ENCODE data around the gene MINDY4.

Gene MINDY4

DNA sequence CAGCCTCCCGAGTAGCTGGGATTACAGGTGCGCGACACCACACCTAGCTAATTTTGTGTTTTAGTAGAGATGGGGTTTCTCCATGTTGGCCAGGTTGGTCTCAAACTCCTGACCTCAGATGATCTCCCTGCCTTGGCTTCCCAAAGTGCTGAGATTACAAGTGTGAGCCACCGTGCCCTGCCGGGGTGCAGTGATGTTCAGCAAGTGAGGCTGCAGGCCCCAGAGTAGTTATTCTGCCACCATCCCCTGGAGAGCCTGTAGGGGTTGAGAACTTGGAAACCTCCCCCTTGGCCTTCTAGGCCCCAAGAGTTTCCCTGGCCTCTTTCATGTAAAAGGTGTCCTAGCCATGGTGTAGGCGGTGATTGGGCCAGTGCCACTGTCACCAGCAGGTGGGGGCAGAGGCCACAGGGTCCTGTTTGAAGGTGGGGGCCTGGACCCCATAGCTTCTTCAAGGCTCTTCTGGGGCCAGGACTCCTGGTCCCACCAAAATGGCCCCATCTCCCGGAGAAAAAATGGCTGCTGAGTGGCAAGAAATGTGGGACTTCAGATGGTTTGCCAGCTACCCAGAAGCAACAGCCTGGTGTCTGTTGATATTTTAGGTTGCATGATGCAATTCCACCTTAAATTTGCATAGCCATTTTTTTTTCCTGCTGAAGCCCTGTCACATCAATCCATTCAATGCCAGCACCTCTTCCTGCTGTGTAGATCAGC, 44.8 kb upstream of the MINDY4 start:
- H2BK12ac ChIP-seq (ENCODE audit: low read length): no peak overlapping the region
- no peak overlapping the region for H2BK15ac ChIP-seq (ENCODE audit: low read length)
- H4K91ac ChIP-seq (ENCODE audit: low read depth, low read length, poor library complexity): no peak overlapping the region
- H3K27me3 ChIP-seq (ENCODE audit: control insufficient read depth in 3 of 3, insufficient read depth in 3 of 3, low read depth in 1 of 3, low read length in 3 of 3): peaks cover 0 to 38% (median 0%) of the 10 kb centered on the region in 3 experiments
- no peaks in the 10 kb centered on the region for H3K79me1 ChIP-seq (ENCODE audit: low read depth, low read length)
- no peak for DNase-seq (ENCODE audit: low spot score)
- H3K4me1 ChIP-seq (ENCODE audit: control insufficient read depth in 2 of 2, insufficient read depth in 1 of 2, low read depth in 1 of 2, low read length in 2 of 2): peaks cover 0 to 3% of the 10 kb centered on the region in 2 donors
- no peak overlapping the region for H4K8ac ChIP-seq (ENCODE audit: low read depth, low read length)
- H3K9me3 ChIP-seq (replicated peaks in 1 of 2; ENCODE audit: control insufficient read depth in 2 of 2, insufficient read depth in 1 of 2, low read depth in 1 of 2, low read length in 2 of 2): no peaks in the 10 kb centered on the region
- H3K23ac ChIP-seq (ENCODE audit: low read depth, low read length, poor library complexity): no peak overlapping the region
- H2BK5ac ChIP-seq (ENCODE audit: low read length): no peak overlapping the region
- no peak overlapping the region for H3K27ac ChIP-seq (replicated peaks; ENCODE audit: low read length)
- H2BK120ac ChIP-seq (ENCODE audit: low read depth, low read length): no peak overlapping the region
- peaks cover 0 to 2% of the 10 kb centered on the region in 2 donors for H3K36me3 ChIP-seq (replicated peaks in 1 of 2; ENCODE audit: control insufficient read depth in 2 of 2, insufficient read depth in 2 of 2, low read length in 2 of 2)
- no peak overlapping the region for H3K14ac ChIP-seq (ENCODE audit: low read length)
- no peak overlapping the region for H3K18ac ChIP-seq (ENCODE audit: low read length)
- H3K4ac ChIP-seq (ENCODE audit: low read length): no peak overlapping the region
- H2AFZ ChIP-seq (ENCODE audit: low read length): no peak overlapping the region
- H3K4me3 ChIP-seq (ENCODE audit: low read length in 2 of 2): no peak overlapping the region
- WGBS, 2 donors (ENCODE audit: extremely low coverage in 2 of 2, insufficient read length in 2 of 2, insufficient replicate concordance in 1 of 2): no CpG with 5 or more reads among the region's 7 CpGs
- H3K4me2 ChIP-seq (ENCODE audit: insufficient read depth, low read length, poor library complexity, severe bottlenecking): no peak overlapping the region
- no peak overlapping the region for H2AK5ac ChIP-seq (ENCODE audit: low read depth, low read length)
- H3K9ac ChIP-seq (ENCODE audit: low read depth, low read length, poor library complexity): no peak overlapping the region

DNA sequence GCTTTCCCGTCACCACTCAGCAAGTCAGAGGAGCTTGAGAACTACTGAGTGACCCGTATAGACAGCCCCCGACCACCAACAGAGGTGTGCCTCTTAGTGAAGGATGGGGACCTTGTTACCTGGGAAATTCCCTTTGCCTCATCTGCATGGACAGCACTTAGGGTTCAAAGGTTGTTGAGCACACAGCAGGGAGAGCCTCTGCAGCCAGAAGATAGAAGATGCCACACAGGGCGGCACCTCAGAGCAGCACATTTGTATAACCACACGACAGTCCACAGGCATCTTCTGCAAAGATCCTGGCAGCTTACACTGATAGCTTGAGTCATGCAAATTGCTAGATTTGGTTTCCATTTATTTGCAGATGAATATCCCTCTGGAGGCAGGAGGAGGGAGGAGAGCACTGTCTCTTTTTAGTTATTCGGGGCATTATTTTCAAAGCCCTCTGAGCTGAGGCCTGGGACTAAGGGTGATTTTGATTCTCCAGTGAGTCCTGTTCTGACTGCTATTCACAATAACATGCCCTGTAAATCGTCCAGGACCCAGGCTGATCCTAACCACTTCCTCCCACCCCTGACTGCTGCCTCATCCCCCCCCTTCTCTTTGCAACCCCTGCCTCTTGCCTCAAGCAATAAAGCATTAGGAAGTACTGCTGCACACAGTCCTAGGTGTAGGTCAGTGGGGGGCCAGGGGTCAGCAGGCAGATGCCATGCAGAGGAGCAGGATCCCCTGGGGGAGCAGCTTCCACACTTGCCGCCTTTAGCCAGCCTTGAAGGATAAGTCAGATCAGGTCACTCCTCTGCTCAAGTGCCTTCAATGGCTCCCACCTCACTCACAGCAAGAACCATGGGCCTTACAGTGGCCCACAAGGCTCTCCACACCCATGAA, 43.9 kb upstream of the MINDY4 start:
- H3K9ac ChIP-seq (ENCODE audit: low read depth, low read length, poor library complexity): no peak overlapping the region
- no peak overlapping the region for H2BK12ac ChIP-seq (ENCODE audit: low read length)
- no peak overlapping the region for H2AK5ac ChIP-seq (ENCODE audit: low read depth, low read length)
- H3K4me1 ChIP-seq (ENCODE audit: control insufficient read depth in 2 of 2, insufficient read depth in 1 of 2, low read depth in 1 of 2, low read length in 2 of 2): peaks cover 0 to 3% of the 10 kb centered on the region in 2 donors
- H2BK15ac ChIP-seq (ENCODE audit: low read length): no peak overlapping the region
- no peak overlapping the region for H3K14ac ChIP-seq (ENCODE audit: low read length)
- H3K27ac ChIP-seq (replicated peaks; ENCODE audit: low read length): no peak overlapping the region
- no peak overlapping the region for H3K4me2 ChIP-seq (ENCODE audit: insufficient read depth, low read length, poor library complexity, severe bottlenecking)
- H3K4ac ChIP-seq (ENCODE audit: low read length): no peak overlapping the region
- H3K36me3 ChIP-seq (replicated peaks in 1 of 2; ENCODE audit: control insufficient read depth in 2 of 2, insufficient read depth in 2 of 2, low read length in 2 of 2): peaks cover 0 to 2% of the 10 kb centered on the region in 2 donors
- no peak overlapping the region for H4K91ac ChIP-seq (ENCODE audit: low read depth, low read length, poor library complexity)
- H3K18ac ChIP-seq (ENCODE audit: low read length): peak overlapping the region; percentile 30
- no CpG with 5 or more reads among the region's 8 CpGs for WGBS, 2 donors (ENCODE audit: extremely low coverage in 2 of 2, insufficient read length in 2 of 2, insufficient replicate concordance in 1 of 2)
- no peak overlapping the region for H2BK5ac ChIP-seq (ENCODE audit: low read length)
- H2BK120ac ChIP-seq (ENCODE audit: low read depth, low read length): no peak overlapping the region
- H3K79me1 ChIP-seq (ENCODE audit: low read depth, low read length): no peaks in the 10 kb centered on the region
- peak overlapping the region; percentile 35 for H2AFZ ChIP-seq (ENCODE audit: low read length)
- no peak overlapping the region for H3K23ac ChIP-seq (ENCODE audit: low read depth, low read length, poor library complexity)
- no peak overlapping the region for H3K4me3 ChIP-seq (ENCODE audit: low read length in 2 of 2)
- no peak overlapping the region for H4K8ac ChIP-seq (ENCODE audit: low read depth, low read length)
- peaks cover 0 to 41% (median 0%) of the 10 kb centered on the region in 3 experiments for H3K27me3 ChIP-seq (ENCODE audit: control insufficient read depth in 3 of 3, insufficient read depth in 3 of 3, low read depth in 1 of 3, low read length in 3 of 3)
- no peak for DNase-seq (ENCODE audit: low spot score)
- no peaks in the 10 kb centered on the region for H3K9me3 ChIP-seq (replicated peaks in 1 of 2; ENCODE audit: control insufficient read depth in 2 of 2, insufficient read depth in 1 of 2, low read depth in 1 of 2, low read length in 2 of 2)

DNA sequence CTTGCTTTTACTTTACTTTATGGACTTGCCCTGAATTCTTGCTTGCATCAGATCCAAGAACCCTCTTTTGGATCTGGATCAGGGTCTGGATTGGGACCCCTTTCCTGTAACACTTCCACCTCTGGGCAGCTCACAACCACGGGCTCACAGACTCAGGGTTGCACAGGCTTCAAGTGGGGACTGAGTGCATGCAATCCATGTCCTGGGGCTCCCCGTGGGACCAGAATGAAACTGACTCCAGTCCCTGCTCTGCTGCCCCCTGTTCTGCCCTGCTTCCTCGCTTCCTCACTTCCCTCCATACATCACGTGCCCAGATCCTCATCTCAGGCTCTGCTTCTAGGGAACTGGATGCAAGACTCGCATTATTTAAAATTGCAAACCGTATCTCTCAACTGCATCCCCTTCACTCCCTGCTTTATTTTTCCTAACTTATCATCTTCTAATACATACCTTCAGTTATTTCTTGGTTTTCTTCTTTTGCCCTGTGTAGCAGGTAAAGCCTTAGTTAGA, 42.6 kb upstream of the MINDY4 start:
- H2BK5ac ChIP-seq (ENCODE audit: low read length): no peak overlapping the region
- H3K36me3 ChIP-seq (replicated peaks in 1 of 2; ENCODE audit: control insufficient read depth in 2 of 2, insufficient read depth in 2 of 2, low read length in 2 of 2): peaks cover 0 to 2% of the 10 kb centered on the region in 2 donors
- H3K14ac ChIP-seq (ENCODE audit: low read length): no peak overlapping the region
- peaks cover 0 to 3% of the 10 kb centered on the region in 2 donors for H3K4me1 ChIP-seq (ENCODE audit: control insufficient read depth in 2 of 2, insufficient read depth in 1 of 2, low read depth in 1 of 2, low read length in 2 of 2)
- no peaks in the 10 kb centered on the region for H3K79me1 ChIP-seq (ENCODE audit: low read depth, low read length)
- H4K91ac ChIP-seq (ENCODE audit: low read depth, low read length, poor library complexity): no peak overlapping the region
- H2AFZ ChIP-seq (ENCODE audit: low read length): no peak overlapping the region
- no peak overlapping the region for H2BK12ac ChIP-seq (ENCODE audit: low read length)
- H4K8ac ChIP-seq (ENCODE audit: low read depth, low read length): no peak overlapping the region
- H3K18ac ChIP-seq (ENCODE audit: low read length): peak overlapping the region; percentile 35
- H2BK120ac ChIP-seq (ENCODE audit: low read depth, low read length): no peak overlapping the region
- H2BK15ac ChIP-seq (ENCODE audit: low read length): no peak overlapping the region
- DNase-seq (ENCODE audit: low spot score): no peak
- no peak overlapping the region for H3K23ac ChIP-seq (ENCODE audit: low read depth, low read length, poor library complexity)
- no peaks in the 10 kb centered on the region for H3K9me3 ChIP-seq (replicated peaks in 1 of 2; ENCODE audit: control insufficient read depth in 2 of 2, insufficient read depth in 1 of 2, low read depth in 1 of 2, low read length in 2 of 2)
- H3K4me2 ChIP-seq (ENCODE audit: insufficient read depth, low read length, poor library complexity, severe bottlenecking): no peak overlapping the region
- H3K27ac ChIP-seq (replicated peaks; ENCODE audit: low read length): no peak overlapping the region
- no peak overlapping the region for H3K4ac ChIP-seq (ENCODE audit: low read length)
- H3K27me3 ChIP-seq (ENCODE audit: control insufficient read depth in 3 of 3, insufficient read depth in 3 of 3, low read depth in 1 of 3, low read length in 3 of 3): peaks cover 0 to 41% (median 0%) of the 10 kb centered on the region in 3 experiments
- H3K9ac ChIP-seq (ENCODE audit: low read depth, low read length, poor library complexity): no peak overlapping the region
- no CpG with 5 or more reads among the region's 6 CpGs for WGBS, 2 donors (ENCODE audit: extremely low coverage in 2 of 2, insufficient read length in 2 of 2, insufficient replicate concordance in 1 of 2)
- H2AK5ac ChIP-seq (ENCODE audit: low read depth, low read length): no peak overlapping the region
- H3K4me3 ChIP-seq (ENCODE audit: low read length in 2 of 2): peak overlapping the region in 1 of 2 donors; percentile 38

DNA sequence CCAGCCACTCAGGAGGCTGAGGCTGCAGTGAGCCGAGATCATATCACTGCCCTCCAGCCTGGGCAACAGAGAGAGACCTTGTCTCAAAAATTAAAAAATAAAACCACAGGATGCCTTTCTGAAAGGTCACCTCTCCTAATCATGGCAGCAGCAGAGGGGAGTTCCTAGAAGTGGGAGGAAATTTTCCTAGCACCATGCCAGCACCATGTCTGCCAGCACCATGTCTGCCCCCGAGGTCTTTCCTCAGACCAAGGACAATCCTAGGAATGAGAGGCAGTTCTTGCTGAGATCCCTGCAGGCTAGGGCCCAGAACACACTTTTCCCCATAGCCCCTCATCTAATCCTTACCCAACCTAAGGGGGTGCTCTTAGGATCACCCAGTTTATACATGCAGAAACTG, 41.6 kb upstream of the MINDY4 start:
- no CpG with 5 or more reads among the region's 2 CpGs for WGBS, 2 donors (ENCODE audit: extremely low coverage in 2 of 2, insufficient read length in 2 of 2, insufficient replicate concordance in 1 of 2)
- H2AK5ac ChIP-seq (ENCODE audit: low read depth, low read length): no peak overlapping the region
- peaks cover 0 to 2% of the 10 kb centered on the region in 2 donors for H3K36me3 ChIP-seq (replicated peaks in 1 of 2; ENCODE audit: control insufficient read depth in 2 of 2, insufficient read depth in 2 of 2, low read length in 2 of 2)
- H2BK15ac ChIP-seq (ENCODE audit: low read length): no peak overlapping the region
- no peaks in the 10 kb centered on the region for H3K79me1 ChIP-seq (ENCODE audit: low read depth, low read length)
- no peak overlapping the region for H2BK12ac ChIP-seq (ENCODE audit: low read length)
- no peak overlapping the region for H4K8ac ChIP-seq (ENCODE audit: low read depth, low read length)
- no peaks in the 10 kb centered on the region for H3K9me3 ChIP-seq (replicated peaks in 1 of 2; ENCODE audit: control insufficient read depth in 2 of 2, insufficient read depth in 1 of 2, low read depth in 1 of 2, low read length in 2 of 2)
- no peak overlapping the region for H3K18ac ChIP-seq (ENCODE audit: low read length)
- no peak overlapping the region for H3K9ac ChIP-seq (ENCODE audit: low read depth, low read length, poor library complexity)
- no peak for DNase-seq (ENCODE audit: low spot score)
- no peak overlapping the region for H3K4ac ChIP-seq (ENCODE audit: low read length)
- no peak overlapping the region for H2AFZ ChIP-seq (ENCODE audit: low read length)
- H2BK120ac ChIP-seq (ENCODE audit: low read depth, low read length): no peak overlapping the region
- H3K4me1 ChIP-seq (ENCODE audit: control insufficient read depth in 2 of 2, insufficient read depth in 1 of 2, low read depth in 1 of 2, low read length in 2 of 2): peaks cover 0 to 3% of the 10 kb centered on the region in 2 donors
- H3K23ac ChIP-seq (ENCODE audit: low read depth, low read length, poor library complexity): no peak overlapping the region
- H3K27ac ChIP-seq (replicated peaks; ENCODE audit: low read length): no peak overlapping the region
- H2BK5ac ChIP-seq (ENCODE audit: low read length): no peak overlapping the region
- no peak overlapping the region for H3K4me3 ChIP-seq (ENCODE audit: low read length in 2 of 2)
- H4K91ac ChIP-seq (ENCODE audit: low read depth, low read length, poor library complexity): no peak overlapping the region
- no peak overlapping the region for H3K14ac ChIP-seq (ENCODE audit: low read length)
- H3K4me2 ChIP-seq (ENCODE audit: insufficient read depth, low read length, poor library complexity, severe bottlenecking): no peak overlapping the region
- peaks cover 0 to 36% (median 0%) of the 10 kb centered on the region in 3 experiments for H3K27me3 ChIP-seq (ENCODE audit: control insufficient read depth in 3 of 3, insufficient read depth in 3 of 3, low read depth in 1 of 3, low read length in 3 of 3)
